Epithelial cell of esophagus (primary cell): Measurements from ENCODE around the gene NOXO1.
"Not testable (repeated sequence)": the region's sequence is repeated elsewhere in the genome, so short reads cannot be mapped to it uniquely, and the experiment has no call there.

Source experiments
- DNase-seq: peaks from one replicate; pipeline ENCODE4 v3.0.0; 2010; ENCODE audit warnings: low read depth
- H3K4me3 ChIP-seq: 2 replicates; pipeline ENCODE4 v1.5.1; 2011; ENCODE audit warnings: mild to moderate bottlenecking, low read length, control low read depth
- TF ChIP-seq, protein P1 (sequence below): IDR thresholded peaks from 2 replicates; pipeline ENCODE4 v1.5.1; 2011; ENCODE audit warnings: low read depth, mild to moderate bottlenecking, low read length, control low read depth, inconsistent platforms; ENCODE audit not compliant: insufficient read depth; ENCODE audit errors: missing control alignments

The NOXO1 gene

DNA sequence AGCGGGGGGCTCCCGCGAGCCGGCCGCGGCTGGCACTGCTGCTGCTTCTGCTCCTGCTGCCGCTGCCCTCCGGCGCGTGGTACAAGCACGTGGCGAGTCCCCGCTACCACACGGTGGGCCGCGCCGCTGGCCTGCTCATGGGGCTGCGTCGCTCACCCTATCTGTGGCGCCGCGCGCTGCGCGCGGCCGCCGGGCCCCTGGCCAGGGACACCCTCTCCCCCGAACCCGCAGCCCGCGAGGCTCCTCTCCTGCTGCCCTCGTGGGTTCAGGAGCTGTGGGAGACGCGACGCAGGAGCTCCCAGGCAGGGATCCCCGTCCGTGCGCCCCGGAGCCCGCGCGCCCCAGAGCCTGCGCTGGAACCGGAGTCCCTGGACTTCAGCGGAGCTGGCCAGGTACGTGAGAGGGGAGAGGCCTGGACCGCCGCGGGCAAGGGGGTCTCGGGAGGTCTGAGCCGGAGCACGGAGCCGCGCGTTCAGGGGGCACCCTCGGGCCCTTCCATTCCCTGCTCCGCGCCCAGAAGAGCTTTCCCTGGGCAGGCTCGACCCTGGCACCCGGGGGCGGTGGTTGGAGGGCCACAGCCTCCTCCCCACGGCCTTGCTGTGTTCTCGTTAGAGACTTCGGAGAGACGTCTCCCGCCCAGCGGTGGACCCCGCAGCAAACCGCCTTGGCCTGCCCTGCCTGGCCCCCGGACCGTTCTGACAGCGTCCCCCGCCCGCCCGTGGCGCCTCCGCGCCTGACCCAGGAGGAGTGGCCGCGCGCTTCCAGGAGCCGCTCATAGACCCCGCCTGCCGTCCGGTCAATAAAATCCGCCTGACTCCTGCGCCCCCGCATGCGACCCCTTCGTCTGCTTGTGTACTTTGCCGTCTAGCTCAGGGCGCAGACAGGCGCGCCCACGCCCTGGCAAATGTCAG is 38.9 kb upstream of the NOXO1 start:
- H3K4me3 ChIP-seq: no peak overlapping the region
- TF ChIP-seq, protein P1, sequence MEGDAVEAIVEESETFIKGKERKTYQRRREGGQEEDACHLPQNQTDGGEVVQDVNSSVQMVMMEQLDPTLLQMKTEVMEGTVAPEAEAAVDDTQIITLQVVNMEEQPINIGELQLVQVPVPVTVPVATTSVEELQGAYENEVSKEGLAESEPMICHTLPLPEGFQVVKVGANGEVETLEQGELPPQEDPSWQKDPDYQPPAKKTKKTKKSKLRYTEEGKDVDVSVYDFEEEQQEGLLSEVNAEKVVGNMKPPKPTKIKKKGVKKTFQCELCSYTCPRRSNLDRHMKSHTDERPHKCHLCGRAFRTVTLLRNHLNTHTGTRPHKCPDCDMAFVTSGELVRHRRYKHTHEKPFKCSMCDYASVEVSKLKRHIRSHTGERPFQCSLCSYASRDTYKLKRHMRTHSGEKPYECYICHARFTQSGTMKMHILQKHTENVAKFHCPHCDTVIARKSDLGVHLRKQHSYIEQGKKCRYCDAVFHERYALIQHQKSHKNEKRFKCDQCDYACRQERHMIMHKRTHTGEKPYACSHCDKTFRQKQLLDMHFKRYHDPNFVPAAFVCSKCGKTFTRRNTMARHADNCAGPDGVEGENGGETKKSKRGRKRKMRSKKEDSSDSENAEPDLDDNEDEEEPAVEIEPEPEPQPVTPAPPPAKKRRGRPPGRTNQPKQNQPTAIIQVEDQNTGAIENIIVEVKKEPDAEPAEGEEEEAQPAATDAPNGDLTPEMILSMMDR: no peak
- no peak for DNase-seq

DNA sequence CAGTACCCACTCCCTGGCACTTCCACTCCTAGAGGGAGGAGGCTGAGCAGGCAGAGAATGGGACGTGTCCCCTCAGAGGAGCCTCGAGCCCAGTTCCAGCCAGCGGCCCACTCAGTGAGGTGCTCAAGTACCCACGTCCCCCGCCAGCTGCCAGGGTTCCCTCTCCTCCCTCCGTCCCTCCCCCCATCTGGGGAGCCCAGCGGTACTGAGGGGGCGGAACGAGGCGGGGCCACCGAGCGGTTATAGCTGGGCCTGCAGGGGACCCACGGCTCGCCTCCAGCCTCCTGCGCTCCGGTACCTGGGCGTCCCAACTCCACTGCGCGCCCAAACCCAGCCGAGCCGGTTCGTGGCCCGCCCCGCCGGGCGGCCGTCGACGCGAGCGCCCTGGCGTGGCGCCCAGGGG is 38.2 kb upstream of the NOXO1 start, which contains the start of gene NPW:
Gene NPW (plus strand): TSS at position 268 of the 403 bp plus-strand sequence.
- H3K4me3 ChIP-seq: no peak within 1 kb of the TSS
- no peak for DNase-seq
- TF ChIP-seq, protein P1: no peak

GRCh38 chr16:2016407-2016922 is 35.2 kb upstream of the NOXO1 start:
- DNase-seq: no peak
- TF ChIP-seq, protein P1: peak; percentile 13
- H3K4me3 ChIP-seq: no peak overlapping the region

DNA sequence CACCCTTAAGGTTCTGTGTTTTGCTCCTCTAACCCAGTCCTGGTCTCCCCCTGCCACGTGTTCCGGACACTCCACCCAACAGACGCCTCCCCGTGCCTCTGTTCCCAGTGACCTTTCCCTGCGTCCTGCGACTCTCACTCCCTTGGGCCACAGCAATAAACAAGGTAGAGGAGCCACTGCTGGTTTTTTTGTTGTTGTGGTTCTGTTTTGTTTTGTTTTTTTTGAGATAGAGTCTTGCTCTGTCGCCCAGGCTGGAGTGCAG is 34.6 kb upstream of the NOXO1 start:
- no peak overlapping the region for H3K4me3 ChIP-seq
- no peak for DNase-seq
- TF ChIP-seq, protein P1: no peak

GRCh38 chr16:2015117-2015946 is 34.1 kb upstream of the NOXO1 start:
- TF ChIP-seq, protein P1: no peak
- no peak overlapping the region for H3K4me3 ChIP-seq
- peak; percentile 94 for DNase-seq

DNA sequence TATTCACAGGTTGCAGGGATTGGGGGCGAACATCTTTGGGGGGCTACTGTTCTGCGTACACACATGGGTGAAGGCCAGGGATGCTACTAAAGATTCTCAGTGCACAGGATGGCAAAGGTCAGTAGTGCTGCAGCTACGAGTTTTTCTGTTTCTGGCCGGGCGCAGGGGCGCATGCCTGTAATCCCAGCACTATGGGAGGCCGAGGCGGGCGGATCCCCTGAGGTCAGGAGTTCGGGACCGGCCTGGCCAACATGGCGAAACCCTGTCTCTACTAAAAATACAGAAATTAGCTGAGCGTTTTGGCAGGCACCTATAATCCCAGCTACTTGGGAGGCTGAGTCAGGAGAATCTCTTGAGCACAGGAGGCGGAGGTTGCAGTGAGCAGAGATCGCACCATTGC is 32.3 kb upstream of the NOXO1 start:
- H3K4me3 ChIP-seq: no peak overlapping the region
- TF ChIP-seq, protein P1: no peak
- DNase-seq: no peak

DNA sequence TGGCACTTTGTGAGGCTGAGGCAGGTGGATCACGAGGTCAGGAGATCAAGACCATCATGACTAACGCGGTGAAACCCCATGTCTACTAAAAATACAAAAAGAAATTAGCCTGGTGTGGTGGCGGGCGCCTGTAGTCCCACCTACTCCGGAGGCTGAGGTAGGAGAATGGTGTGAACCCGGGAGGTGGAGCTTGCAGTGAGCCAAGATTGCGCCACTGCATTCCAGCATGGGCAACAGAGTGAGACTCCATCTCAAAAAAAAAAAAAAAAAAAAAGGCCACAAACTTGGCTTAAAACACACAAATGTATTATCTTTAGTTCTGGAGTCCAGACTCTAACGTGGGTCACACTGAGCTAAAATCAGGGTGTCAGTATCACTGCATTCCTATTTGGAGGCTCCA is 30.5 kb upstream of the NOXO1 start:
- DNase-seq, H3K4me3 ChIP-seq: not testable (repeated sequence)
